Glutamatergic neuron (in vitro differentiated cells): ENCODE measurements around the gene IL17RD. TPM values are rescaled to one million over a fixed set of nuclear protein-coding genes. Genes with fewer than 3 reads are reported as not detected.

Experiments used
- DNase-seq: peaks from one replicate; pipeline ENCODE4 v3.0.0; 2022
- H3K27ac Mint-ChIP-seq: one replicate; pipeline ENCODE4 v1.8.0; 2020; ENCODE audit warnings: mild to moderate bottlenecking, mixed read lengths, inconsistent platforms; ENCODE audit not compliant: unreplicated experiment
- H3K27me3 Mint-ChIP-seq: one replicate; pipeline ENCODE4 v1.8.0; 2020; ENCODE audit warnings: mild to moderate bottlenecking, moderate library complexity, mixed read lengths, inconsistent platforms; ENCODE audit not compliant: unreplicated experiment
- H3K36me3 Mint-ChIP-seq: one replicate; pipeline ENCODE4 v1.8.0; 2020; ENCODE audit warnings: mild to moderate bottlenecking, mixed read lengths, inconsistent platforms; ENCODE audit not compliant: unreplicated experiment
- H3K4me1 Mint-ChIP-seq: one replicate; pipeline ENCODE4 v1.8.0; 2020; ENCODE audit warnings: mild to moderate bottlenecking, low read depth, mixed read lengths, inconsistent platforms; ENCODE audit not compliant: unreplicated experiment
- H3K4me3 Mint-ChIP-seq: one replicate; pipeline ENCODE4 v1.8.0; 2020; ENCODE audit warnings: mild to moderate bottlenecking, mixed read lengths, inconsistent platforms; ENCODE audit not compliant: unreplicated experiment
- H3K9me3 Mint-ChIP-seq: one replicate; pipeline ENCODE4 v1.8.0; 2020; ENCODE audit warnings: mild to moderate bottlenecking, moderate library complexity, mixed read lengths, inconsistent platforms; ENCODE audit not compliant: unreplicated experiment
- CTCF ChIP-seq: fragments of 200-600 bp; sonication (generic); IDR thresholded peaks from one replicate; pipeline ENCODE4 v1.5.0; 2021; ENCODE audit not compliant: partially characterized antibody, unreplicated experiment
- total RNA-seq: library from RNA; stranded (reverse); fragmentation: NEBNext Ultra II Directional; extraction: Animal tissue kit (Norgen Biotek cat#: 25700); gene quantifications from one replicate; pipeline ENCODE4 v1.2.1, GENCODE V29; 2021; ENCODE audit not compliant: unreplicated experiment

IL17RD gene
- total RNA-seq, 1 donor from 2014 or later, result 31.1 TPM

- Mint-ChIP-seq H3K4me1 (no peaks in the 10 kb centered on the region), H3K36me3 (no peaks in the 10 kb centered on the region)
Observed at GRCh38 chr3:57048052-57048671, 117.0 kb downstream of the IL17RD start.

GRCh38 chr3:57046101-57046765, 118.9 kb downstream of the IL17RD start:
- peaks cover 4% of the 10 kb centered on the region for H3K4me1 Mint-ChIP-seq
- no peak for TF ChIP-seq CTCF
- H3K27ac Mint-ChIP-seq, result no peak overlapping the region
- no peak overlapping the region for H3K4me3 Mint-ChIP-seq
- no peaks in the 10 kb centered on the region for H3K36me3 Mint-ChIP-seq
- peaks cover 2% of the 10 kb centered on the region for H3K27me3 Mint-ChIP-seq
- no peak for DNase-seq
- no peaks in the 10 kb centered on the region for H3K9me3 Mint-ChIP-seq

More at GRCh38 chr3:57048052-57048671, 117.0 kb downstream of the IL17RD start:
- DNase-seq, result no peak
- no peak overlapping the region for H3K4me3 Mint-ChIP-seq
- no peak overlapping the region for H3K27ac Mint-ChIP-seq
- no peak for TF ChIP-seq CTCF
- no peaks in the 10 kb centered on the region for H3K9me3 Mint-ChIP-seq
- peaks cover 2% of the 10 kb centered on the region for H3K27me3 Mint-ChIP-seq

GRCh38 chr3:57043518-57043917, 121.6 kb downstream of the IL17RD start:
- H3K4me3 Mint-ChIP-seq, result no peak overlapping the region
- H3K4me1 Mint-ChIP-seq, result peaks cover 4% of the 10 kb centered on the region
- H3K36me3 Mint-ChIP-seq, result no peaks in the 10 kb centered on the region
- no peaks in the 10 kb centered on the region for H3K9me3 Mint-ChIP-seq
- H3K27me3 Mint-ChIP-seq, result peaks cover 6% of the 10 kb centered on the region
- H3K27ac Mint-ChIP-seq, result no peak overlapping the region
- no peak for TF ChIP-seq CTCF
- no peak for DNase-seq

GRCh38 chr3:57041674-57042073, 123.5 kb downstream of the IL17RD start:
- Mint-ChIP-seq H3K27me3 (peaks cover 4% of the 10 kb centered on the region), H3K36me3 (no peaks in the 10 kb centered on the region), H3K4me1 (peaks cover 4% of the 10 kb centered on the region), H3K27ac (no peak overlapping the region), H3K4me3 (no peak overlapping the region), H3K9me3 (no peaks in the 10 kb centered on the region)
- TF ChIP-seq CTCF, result no peak
- no peak for DNase-seq

Other genes with a start within 250 kb of the IL17RD start
- gene SPATA12, start 104.7 kb downstream of the IL17RD start, total RNA-seq, result not detected
- gene HESX1, start 34.6 kb upstream of the IL17RD start, total RNA-seq, result not detected
- 23.0 TPM for gene APPL1, start 62.4 kb upstream of the IL17RD start, total RNA-seq
- not detected for gene ASB14, start 127.3 kb upstream of the IL17RD start, total RNA-seq